ENCODE results near the gene ZMYND19. TPM values are rescaled to one million over a fixed set of nuclear protein-coding genes. Genes with fewer than 3 reads are reported as not detected.

Gene ZMYND19
- total RNA-seq, 2 donors from 2014 or later = 14.4 to 36.0 TPM

- intact Hi-C loops (cut with DNase I) = no loop called here
- Histone ChIP-seq H3K4me1 (no peaks in the 10 kb centered on the region), H3K9me3 (no peaks in the 10 kb centered on the region), H3K9ac (ENCODE audit: low read depth in 2 of 2, low read length in 2 of 2) (no peak overlapping the region), H3K4me3 (no peak overlapping the region), H3K36me3 (no peaks in the 10 kb centered on the region), H3K27ac (no peak overlapping the region), H3K27me3 (no peaks in the 10 kb centered on the region)
- no peak for TF ChIP-seq CTCF (IDR thresholded peaks at IDR 0.05)
- no peak for DNase-seq
These were observed 7.9 kb downstream of the ZMYND19 start for GRCh38 chr9:137582286-137582860.

- DNase-seq = no peak
- no peak for TF ChIP-seq CTCF (IDR thresholded peaks at IDR 0.05)
- no peaks in the 10 kb centered on the region for H3K9me3 ChIP-seq
- intact Hi-C loops (cut with DNase I) = no loop called here
- no peaks in the 10 kb centered on the region for H3K4me1 ChIP-seq
- H3K4me3 ChIP-seq = no peak overlapping the region
- H3K27ac ChIP-seq = no peak overlapping the region
- H3K36me3 ChIP-seq = no peaks in the 10 kb centered on the region
- no peaks in the 10 kb centered on the region for H3K27me3 ChIP-seq
- H3K9ac ChIP-seq (ENCODE audit: low read depth in 2 of 2, low read length in 2 of 2) = no peak overlapping the region
These were observed 8.7 kb downstream of the ZMYND19 start for GRCh38 chr9:137581361-137582285.

GRCh38 chr9:137580954-137581322 lies 9.4 kb downstream of the ZMYND19 start:
- Histone ChIP-seq H3K4me3 (no peak overlapping the region), H3K36me3 (no peaks in the 10 kb centered on the region), H3K27me3 (no peaks in the 10 kb centered on the region), H3K9ac (ENCODE audit: low read depth in 2 of 2, low read length in 2 of 2) (no peak overlapping the region), H3K27ac (no peak overlapping the region), H3K4me1 (no peaks in the 10 kb centered on the region), H3K9me3 (no peaks in the 10 kb centered on the region)
- TF ChIP-seq CTCF (IDR thresholded peaks at IDR 0.05) = no peak
- intact Hi-C loops (cut with DNase I) = no loop called here
- DNase-seq = no peak

- H3K4me1 ChIP-seq = no peaks in the 10 kb centered on the region
- H3K9me3 ChIP-seq = no peaks in the 10 kb centered on the region
- TF ChIP-seq CTCF (IDR thresholded peaks at IDR 0.05) = no peak
- H3K4me3 ChIP-seq = no peak overlapping the region
- H3K27ac ChIP-seq = no peak overlapping the region
- DNase-seq = no peak
- no peaks in the 10 kb centered on the region for H3K36me3 ChIP-seq
- no peaks in the 10 kb centered on the region for H3K27me3 ChIP-seq
- no peak overlapping the region for H3K9ac ChIP-seq (ENCODE audit: low read depth in 2 of 2, low read length in 2 of 2)
- intact Hi-C loops (cut with DNase I) = no loop called here
These were observed 9.9 kb downstream of the ZMYND19 start for GRCh38 chr9:137580209-137580953.

- Histone ChIP-seq H3K36me3 (no peaks in the 10 kb centered on the region), H3K9me3 (no peaks in the 10 kb centered on the region), H3K4me1 (no peaks in the 10 kb centered on the region), H3K27me3 (no peaks in the 10 kb centered on the region), H3K4me3 (peak overlapping the region; percentile 96), H3K9ac (ENCODE audit: low read depth in 2 of 2, low read length in 2 of 2) (peak overlapping the region; percentile 58 to 81), H3K27ac (no peak overlapping the region)
- no peak for TF ChIP-seq CTCF (IDR thresholded peaks at IDR 0.05)
- intact Hi-C loops (cut with DNase I) = no loop called here
- no peak for DNase-seq
These were observed 11.1 kb downstream of the ZMYND19 start for GRCh38 chr9:137579259-137579604.
